C1 segment of cervical spinal cord (tissue), 14 donors: Measurements from ENCODE around the gene TMEM179.
A peak's percentile ranks its signal among the peaks of the same experiment; 100 is the strongest.

Experiments used
- DNase-seq, 14 donors: peaks; one replicate each; lab custom pipeline; 2025; lab: John Stamatoyannopoulos, UW

The TMEM179 gene

DNA sequence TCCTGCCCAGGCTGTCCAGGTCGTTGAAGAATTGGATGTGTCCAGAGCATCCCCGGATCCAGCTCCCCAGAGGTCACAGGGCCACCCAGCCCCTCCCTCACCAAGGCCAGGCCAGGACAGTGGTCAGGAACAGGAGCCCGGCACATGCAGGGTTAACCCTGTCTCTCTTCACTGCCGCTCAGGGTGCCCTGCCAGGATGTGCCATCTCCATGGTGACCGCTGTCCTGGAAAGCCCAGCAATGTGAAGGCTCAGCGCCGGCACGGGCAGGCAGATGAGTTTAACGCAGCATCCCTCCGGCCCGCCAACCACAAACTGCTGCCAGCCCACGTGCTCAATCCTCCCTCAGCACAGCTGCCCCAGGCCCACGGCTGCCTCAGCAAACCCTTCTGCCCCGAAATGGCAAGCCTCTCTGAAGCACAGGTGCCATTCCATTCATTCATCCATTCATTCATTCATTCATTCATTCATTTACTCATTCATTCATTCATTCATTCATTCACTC, 4.4 kb downstream of the TMEM179 start:
- DNase-seq = peak in 3 of 14 donors; percentile 7 to 30 (median 21)

DNA sequence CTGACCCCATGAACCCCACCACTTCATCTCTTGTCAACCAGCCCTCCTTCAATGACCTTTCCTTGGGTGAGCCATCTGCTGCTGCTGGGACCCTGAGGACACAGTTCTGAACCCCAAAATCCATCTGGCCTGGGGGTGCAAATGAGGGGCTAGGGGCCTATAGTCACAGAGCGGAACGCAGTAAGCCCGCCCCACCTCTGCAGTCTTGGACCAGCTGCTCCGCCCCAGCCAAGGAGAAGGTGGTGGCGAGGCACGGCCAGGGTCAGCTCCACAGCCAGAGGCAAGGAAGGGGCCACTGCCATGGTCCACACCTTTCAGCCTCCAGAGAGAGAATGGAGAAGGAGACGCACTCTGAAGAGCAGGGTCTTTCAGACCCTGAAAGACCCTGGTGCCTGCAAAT, 5.1 kb downstream of the TMEM179 start:
- no peak for DNase-seq

DNA sequence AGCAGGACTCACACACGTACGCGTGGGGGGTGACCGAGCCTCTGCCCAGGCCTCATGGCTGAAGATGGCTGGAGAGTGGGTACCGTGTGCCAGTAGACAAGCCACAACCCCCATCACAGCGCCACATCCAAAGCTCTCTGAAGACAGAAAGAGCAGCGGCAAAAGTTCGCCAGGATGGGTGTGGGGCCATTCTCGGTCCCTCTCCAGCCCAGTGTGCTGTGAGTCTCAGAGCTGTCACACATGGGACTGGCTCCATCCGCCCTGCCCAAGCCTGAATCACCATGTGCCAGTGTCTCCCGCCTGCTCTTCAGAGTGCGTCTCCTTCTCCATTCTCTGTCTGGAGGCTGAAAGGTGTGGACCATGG, 5.7 kb downstream of the TMEM179 start:
- DNase-seq = no peak

DNA sequence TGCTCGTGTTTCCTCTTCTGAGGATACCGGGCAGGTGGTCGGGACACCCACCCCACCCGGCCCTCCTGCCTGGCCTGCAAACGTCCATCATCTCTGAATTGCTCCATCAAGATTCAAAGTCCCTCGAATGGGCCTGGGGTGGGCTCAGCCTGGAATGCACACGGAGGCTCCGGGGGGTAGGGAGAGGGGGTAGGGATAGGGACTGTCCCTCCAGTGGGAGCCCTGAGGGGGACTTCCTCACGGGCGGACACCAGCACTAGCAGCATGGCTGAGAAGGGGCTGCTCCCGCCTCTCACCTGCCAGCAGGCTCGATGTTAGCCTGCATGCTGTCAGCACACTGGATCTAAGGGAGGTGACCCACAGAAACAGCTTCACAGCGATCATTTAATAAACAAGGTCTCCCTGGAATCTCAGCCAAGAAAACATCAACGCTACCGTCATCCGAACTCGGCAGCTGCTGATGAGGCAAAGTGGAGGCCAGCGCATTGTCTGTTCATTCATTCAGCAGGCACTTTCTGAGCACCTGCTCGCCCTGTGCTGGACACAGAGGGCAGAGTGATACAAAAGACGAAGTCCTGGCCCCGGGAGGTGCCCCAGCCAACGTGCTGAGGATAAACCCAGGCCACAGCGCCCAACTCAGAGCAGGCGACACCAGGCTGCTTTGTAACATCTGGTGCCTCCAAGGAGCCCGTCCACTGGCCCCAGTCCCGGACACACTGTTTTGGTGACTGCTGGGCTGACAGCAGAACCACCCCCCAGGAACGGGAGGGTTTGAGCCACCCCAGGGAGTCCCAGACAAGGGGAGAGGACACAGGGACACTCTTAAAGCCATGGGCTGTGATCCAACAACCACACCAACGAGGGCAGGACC, 6.3 kb downstream of the TMEM179 start:
- no peak for DNase-seq

DNA sequence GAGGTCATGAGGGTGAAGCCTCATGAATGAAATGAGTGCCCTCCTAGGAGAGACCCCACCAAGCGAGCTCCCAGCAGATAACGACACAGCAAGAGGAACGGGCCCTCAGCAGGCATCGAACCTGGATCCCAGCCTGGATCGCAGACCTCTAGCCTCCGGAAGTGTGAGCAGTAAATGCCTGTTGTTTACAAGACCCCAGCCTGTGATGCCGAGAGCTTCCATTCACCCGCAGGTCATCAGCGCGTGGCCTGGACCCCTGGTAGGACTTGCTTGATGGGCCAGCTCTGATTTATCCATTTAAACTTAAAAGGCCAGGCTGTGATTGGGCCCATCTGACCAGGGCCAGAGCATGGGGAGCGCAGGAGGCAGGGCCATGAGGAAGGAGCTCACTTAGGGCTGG, 7.0 kb downstream of the TMEM179 start:
- no peak for DNase-seq

DNA sequence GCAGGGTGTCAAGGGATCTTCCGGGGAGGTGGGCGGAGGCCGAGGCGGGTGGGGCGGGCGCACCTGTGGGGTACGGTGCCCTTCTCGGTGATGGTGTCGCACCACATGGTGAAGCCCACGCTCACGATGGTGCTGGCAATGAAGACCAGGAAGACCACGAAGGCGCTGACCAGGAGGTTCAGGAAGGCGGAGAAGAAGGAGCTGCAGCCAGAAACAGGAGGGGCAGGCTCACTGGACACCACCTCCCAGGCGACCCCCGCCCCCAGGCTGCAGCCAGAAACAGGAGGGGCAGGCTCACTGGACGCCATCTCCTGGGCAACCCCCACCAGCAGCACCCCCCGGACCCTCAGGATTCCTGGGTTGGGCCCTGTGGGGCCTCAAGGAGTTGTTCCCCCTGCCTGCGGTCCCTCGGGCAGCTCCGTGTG, 7.6 kb downstream of the TMEM179 start:
- no peak for DNase-seq

DNA sequence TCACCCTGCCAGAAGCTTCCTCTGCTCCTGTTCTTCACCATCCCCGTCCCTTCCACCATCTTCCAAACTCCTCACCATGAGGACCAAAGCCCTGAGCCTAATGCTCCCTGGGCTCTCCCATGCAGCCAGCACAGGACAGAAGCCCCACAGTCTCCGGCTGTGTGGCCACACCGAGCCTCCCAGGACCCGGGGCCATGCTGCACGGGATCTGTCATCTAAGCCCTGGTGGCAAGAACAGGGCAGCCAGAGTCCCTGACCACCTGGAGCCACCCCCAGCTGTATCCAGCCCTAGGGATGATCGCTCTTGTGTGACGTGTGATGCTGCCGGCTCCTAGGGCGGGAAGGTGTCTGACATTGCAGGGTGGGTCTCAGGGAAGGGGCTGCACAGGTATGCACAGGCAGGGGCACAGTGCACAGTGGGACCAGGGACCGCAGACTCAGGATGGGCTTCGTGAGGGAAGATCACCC, 8.1 kb downstream of the TMEM179 start:
- no peak for DNase-seq

DNA sequence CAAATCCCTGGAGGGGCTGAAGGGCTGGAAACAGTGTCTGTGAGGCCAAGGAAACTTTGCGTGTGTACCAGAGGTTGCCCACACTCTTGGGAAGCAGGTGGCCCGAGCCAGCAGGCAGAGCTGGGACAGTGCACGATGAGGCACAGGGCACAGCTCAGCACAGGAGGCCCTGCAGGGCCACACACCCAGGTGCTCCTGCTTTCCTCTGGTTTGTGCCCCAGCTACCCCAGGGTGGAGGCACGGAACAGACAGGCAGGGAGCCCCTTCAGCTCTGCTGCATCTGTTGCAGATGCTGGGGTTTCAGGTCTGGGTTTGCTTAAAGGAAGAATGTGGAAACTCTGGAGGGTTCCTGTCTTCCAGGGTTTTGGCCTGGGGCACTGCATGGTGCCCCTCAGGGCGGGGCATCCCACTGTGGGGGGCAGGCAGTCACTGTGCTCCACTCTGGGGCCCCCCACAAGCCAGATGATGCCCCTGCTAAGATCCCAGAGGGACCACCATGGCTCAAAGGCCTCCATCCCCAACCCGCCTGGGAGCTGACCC, 8.6 kb downstream of the TMEM179 start:
- no peak for DNase-seq

DNA sequence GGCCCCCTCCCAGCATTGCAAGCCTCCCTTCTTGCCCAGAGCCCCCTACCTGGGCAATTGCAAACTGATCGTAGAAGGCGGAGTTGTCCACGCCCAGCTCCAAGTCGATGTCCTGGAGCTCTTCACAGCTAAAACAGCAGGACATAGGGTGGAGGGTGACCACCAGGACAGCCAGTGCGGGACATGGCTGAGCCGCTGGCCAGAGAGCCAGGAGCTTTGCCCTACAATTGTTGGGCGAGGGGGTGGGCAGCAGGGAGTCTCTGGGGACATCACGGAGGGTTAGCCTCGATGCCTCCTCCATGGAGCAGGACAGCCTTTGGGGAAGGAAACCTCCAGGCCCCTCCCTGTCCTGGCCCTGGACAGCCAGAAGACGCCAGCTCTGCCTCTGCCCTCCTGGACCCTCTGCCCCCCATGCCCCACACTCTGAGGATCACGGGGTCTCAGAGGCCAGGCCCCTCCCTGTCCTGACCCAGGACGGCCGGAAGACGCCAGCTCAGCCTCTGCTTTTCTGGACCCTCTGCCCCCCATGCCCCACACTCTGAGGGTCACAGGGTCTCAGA, 9.4 kb downstream of the TMEM179 start:
- DNase-seq = no peak

DNA sequence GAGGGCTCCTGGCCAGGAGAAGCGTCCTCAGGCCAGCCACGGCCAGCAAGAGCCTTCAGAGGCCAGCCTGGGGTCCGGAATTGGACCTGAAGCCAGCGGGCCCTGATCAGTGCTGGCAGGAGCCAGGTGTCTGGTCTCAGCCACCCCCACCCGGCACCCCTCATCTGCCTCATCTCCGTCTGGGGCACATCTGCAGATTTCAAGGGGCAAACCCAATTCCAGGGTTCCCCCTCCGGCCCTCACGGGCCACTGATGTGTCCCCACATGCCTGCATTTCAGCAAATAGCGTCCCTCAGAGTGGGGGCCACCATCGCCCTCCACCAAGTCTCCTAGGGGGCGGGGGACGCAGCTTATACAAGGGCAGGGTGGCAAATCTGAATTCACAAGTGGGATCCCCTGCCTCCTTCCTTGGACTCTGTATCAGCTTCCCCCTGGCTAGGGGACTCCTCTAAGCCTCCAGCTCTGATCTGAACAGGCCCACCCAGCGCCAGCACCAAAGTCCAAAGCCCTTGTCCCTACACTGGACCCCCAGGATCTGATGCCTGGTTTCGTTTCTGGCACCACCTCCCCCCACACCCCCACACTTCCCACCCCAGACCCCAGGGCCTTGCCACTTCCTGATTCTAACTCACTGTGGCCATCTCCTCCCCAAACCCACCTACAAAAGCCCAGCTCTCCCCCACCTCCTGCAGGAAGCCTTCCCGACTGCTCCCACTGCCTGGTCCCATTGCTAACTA, 10.1 kb downstream of the TMEM179 start:
- no peak for DNase-seq

DNA sequence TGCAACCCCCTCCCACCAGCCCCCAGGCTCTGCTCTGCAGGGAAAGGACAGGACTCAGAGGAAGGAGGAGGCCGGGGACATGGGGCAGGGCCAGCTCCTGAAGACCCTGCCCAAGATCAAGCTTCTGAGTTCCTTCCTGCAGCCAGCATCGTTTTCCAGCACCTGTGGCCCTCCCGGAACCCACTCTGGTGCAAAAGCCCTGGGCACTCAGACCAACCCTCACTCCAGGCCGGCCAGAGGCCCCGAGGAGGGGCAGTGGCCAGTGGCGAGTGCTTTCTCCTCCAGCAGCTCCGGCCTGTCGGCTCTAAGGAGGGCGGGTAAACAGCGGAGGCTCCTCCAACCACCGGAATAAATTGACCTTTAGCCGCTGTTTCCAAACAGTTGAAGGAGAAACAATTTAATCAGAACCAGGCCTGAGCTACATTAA, 10.8 kb downstream of the TMEM179 start:
- DNase-seq = no peak

DNA sequence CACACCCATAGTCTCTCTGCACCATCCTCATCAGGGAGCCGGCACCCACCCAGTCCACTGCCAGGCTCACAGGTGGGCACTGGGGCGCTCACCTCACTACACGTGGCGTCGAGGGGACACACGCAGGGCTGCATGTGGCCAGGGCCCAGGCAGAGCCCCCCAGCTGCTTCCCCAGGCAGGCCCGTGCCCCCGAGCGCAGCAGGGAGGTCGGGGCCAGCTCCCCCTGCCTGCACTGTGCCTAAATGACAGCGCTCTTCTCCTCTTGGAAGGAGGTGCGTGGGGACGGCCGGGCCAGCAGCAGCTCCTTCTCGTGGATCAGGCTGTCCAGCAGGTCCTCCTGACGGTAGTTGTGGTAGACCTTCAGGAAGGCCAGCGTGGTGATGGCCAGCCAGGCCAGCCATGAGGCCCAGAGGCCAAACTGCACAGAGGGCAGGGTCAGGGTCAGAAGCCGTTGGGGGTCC, 11.3 kb downstream of the TMEM179 start:
- DNase-seq = no peak

DNA sequence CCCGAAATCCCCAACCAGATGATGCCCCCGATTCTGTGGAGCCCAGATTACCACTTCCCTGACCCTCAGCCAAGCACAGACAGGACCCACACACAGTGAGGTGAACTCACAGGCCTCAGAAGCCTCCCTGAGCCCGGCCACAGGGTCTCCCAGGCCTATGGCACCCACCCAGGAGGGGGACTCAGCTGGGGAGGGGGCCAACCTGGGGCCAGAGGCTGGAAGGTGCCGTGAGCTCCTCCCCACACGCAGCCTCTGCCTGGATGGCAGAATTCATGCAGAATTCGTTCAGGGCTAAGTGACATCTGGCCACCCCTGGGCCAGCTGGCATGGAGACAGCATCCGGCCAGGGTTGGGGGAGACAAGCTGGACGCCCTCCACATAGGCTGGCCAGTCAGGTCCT, 11.8 kb downstream of the TMEM179 start:
- DNase-seq = no peak

DNA sequence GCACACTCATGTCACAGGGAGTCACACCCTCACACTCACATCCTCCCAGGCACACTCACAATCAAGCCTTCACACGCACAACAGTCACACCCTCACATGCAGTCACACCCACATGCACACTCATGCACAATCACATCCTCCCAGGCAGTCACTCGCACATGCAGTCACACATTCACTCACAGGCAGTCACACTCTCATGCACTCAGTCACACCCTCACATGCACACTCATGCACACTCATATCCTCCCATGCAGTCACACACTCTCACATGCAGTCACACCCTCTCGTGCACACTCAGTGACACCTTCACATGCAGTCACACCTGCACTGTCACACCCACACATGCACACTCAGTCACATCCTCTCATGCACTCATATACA, 12.3 kb downstream of the TMEM179 start:
- DNase-seq = no peak

DNA sequence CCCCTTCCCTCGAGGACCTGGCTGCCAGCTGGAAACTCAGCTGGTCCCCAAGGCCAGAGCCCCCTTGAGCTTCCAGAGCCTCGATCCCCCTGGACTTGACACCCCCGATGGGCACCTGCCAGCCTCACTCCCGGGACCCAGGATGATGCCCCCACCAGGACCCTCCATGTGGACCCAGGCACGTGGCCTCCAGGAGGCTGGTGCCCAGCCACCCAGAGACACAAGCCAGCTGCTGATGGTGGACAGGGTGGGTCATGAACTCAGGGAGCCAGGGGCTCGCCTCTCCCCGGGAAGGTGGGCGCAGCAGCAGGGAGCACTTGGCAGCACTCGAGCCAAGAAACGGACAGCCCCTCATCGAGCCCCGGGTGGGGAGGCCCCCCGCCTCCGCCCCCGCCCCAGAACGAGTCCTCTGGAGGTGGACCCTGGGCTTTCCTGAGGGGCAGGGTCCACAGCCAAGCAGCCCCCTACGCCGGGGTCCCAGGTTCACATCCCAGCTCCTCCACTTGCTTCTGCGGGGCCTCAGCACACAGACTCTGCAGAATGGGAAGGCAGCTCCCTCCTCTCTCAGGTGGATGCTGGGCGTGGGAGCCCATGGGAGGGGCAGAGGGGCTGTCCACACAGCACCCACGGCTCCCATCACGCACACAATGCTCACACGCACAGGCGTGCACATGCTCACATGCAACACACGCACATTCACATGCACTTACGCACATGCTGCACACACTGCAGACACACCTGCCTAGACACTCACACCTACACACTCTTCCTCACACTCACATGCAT, 12.9 kb downstream of the TMEM179 start:
- DNase-seq = no peak

DNA sequence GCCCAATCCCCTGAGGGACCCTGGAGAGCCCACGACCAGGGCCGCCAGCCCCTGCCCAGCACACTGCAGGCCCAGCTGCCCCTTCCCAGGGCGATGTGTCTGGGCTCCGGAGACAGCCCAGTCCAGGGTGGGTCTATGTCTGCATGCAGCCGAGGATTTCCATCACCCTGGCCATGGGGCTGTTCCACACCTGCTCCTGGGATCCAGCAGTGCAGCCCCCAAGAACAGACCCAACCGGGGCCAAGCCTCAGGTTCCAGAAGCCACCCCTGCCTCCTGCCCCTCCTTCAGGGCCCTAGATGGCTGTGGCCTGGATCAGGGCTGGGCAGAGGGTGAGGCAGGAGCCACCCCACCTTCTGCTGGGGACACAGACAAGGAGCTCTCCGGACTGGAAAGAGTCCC, 13.5 kb downstream of the TMEM179 start:
- DNase-seq = no peak

DNA sequence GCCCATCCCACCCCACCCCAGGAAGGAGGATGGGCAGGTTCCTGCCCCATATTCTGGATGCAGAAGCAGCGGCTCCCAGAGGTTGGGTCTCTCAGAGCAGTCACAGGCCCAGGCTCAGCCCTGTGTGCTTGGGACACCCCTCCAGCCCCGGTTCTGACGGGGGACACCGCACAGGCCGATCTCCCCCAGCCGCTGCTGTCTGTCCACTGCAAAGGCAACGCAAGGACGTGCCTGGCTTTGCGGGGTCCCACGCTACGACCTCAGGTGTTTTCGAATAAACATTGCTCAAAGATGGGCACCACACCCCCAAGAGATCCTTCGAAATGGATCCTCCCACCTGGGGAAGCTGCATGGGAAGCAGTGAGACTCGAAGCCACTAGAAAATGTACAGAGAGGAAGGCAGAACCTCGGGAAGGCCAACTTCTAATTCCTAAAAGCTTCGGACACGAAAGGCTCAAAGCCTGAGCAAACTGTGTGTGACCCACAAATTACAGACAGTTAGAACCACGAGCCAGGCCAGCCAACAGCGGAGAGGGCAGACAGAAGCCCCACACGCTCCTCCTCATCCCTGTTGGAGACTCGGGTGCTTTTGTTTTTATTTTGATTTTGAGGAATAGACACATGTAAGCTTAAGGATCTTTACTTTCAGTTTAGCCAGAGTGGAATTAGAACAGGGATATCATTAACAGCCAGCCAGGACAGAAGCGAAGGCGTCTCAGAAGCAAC, 14.2 kb downstream of the TMEM179 start:
- DNase-seq = no peak

DNA sequence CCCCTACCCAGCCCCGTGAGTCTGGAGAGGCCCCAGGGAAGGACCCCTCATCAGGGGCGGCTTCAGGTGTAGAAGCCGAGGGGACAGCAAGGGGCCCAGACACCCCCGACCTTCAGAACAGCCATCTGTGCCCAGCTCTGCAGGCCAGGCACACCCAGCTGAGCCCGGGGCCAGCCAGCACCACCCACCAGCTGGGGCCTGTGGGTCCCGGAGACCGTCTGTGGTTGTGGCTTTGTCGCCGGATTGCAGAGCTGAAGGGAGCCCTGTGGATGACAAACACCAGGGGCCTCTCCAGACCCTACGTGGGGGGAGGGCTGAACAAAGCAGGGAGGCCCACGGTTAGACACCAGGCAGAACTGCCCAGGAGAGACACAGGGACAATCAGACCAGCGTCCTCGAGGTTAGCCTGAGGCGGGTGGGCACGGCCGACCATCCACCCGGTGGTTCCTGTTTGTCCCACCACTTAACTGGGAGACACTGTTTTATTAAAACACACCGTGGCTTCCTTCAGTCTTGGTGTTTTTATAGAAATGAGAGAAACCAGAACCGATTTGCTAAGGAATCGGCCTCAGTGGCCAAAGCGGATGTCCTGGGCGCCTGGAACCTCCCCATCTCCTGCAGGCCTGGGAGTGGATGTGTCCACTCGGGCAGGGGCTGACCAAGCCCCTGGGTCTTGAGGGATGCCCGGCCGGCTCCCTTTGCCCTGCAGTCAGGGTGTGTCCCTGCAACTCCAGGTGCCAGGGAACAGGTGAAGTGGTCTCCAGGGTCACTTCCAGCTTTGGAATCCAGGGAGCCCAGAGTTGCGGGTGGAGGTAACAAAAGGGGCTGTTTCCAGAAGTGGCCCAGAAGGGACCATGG, 15.0 kb downstream of the TMEM179 start:
- no peak for DNase-seq

DNA sequence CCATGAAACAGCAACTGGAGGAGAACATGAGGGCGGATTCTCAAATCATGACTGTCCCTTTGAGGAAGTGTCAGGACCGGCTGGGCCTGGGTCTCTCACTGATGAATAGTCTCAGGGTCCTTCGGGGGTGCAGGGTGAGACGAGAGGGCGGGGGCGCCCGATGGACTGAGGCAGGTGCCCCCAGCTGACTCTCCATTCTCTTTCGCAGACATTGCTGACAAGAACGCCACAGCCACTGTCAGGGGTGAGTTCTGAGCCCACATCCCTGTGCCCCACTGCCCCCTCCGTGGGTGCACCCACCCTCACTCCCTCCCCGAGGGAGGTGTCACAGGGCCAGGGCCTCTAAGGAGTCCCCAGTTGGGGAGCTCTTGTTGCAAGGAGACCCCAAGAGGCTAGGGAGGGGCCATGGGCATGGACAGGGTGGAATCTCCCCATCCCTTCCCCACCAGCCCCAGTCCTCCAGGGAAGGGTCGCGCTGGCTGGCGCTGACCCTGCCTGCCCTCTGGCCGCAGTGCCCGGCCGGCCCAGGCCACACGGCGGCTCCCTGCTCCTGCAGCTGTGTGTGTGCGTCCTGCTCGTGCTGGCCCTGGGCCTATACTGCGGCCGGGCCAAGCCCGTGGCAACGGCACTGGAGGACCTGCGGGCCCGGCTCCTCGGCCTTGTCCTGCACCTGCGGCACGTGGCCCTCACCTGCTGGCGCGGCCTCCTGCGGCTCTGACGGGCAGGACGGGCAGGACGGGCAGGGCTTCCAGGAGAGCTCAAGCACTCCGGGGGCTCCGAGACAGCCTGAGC, 16.3 kb downstream of the TMEM179 start:
- peak in 1 of 14 donors; percentile 5 for DNase-seq
